Mucosa of descending colon (tissue), 3 donors: ENCODE results near the gene RXFP1. TPM values are rescaled to one million over a fixed set of nuclear protein-coding genes. Genes with fewer than 3 reads are reported as not detected.

ENCODE experiments used
- ATAC-seq: fragments of 200-7000 bp; cut with Tn5 transposase; one replicate; pipeline ENCODE4 v1.9.1; 2020; ENCODE audit warnings: mild to moderate bottlenecking, moderate library complexity
- DNase-seq, 3 donors: peaks; one replicate each; pipeline ENCODE4 v3.0.0-alpha.2; 2020
- H3K36me3 ChIP-seq: fragments of 200-600 bp; one replicate; pipeline ENCODE4 v1.8.0; 2021; ENCODE audit warnings: low read depth, mild to moderate bottlenecking
- H3K4me1 ChIP-seq: fragments of 200-600 bp; one replicate; pipeline ENCODE4 v1.8.0; 2021; ENCODE audit warnings: low read depth, mild to moderate bottlenecking
- H3K4me3 ChIP-seq: fragments of 200-600 bp; one replicate; pipeline ENCODE4 v1.8.0; 2021; ENCODE audit warnings: mild to moderate bottlenecking
- H3K9me3 ChIP-seq: fragments of 200-600 bp; one replicate; pipeline ENCODE4 v1.8.0; 2021; ENCODE audit warnings: mild to moderate bottlenecking
- CTCF ChIP-seq: fragments of 200-600 bp; IDR thresholded peaks from one replicate; pipeline ENCODE4 v1.8.0; 2022; ENCODE audit warnings: antibody characterized with exemption, mild to moderate bottlenecking
- intact Hi-C, 2 donors: fragments of 100-400 bp; cut with DNase I in 1 of 2; cut with micrococcal nuclease in 1 of 2; formaldehyde crosslinking; loops; one replicate each; pipeline versions ENCODE4 v1.11.0 to v1.11.1; 2022; cut with DNase I, micrococcal nuclease
- long read RNA-seq, 2 donors: library from polyadenylated mRNA; unstranded; transcript quantifications; one replicate each; pipeline ENCODE4 v2.0.0, GENCODE V29; 2019 to 2021
- total RNA-seq, 3 donors: library from RNA; stranded (reverse); fragmentation: NEBNext Ultra II Directional in 2 of 3; extraction: Animal tissue kit (Norgen Biotek cat#: 25700) in 2 of 3; gene quantifications; one replicate each; pipeline versions ENCODE4 v1.2.1 to v1.2.4, GENCODE V29; 2021 to 2023
- donor health status: DM: no; HTN: no; CAD: no; lungs with moderate emphysema.
- donor health status: DM: no; HTN: no; CAD: no.
- donor health status: DM: no; HTN: yes; CAD: no.

Gene RXFP1
- total RNA-seq, result under 1 TPM in 2 of 3 donors, not detected in 1; 0.22 to 0.27 TPM
- long read RNA-seq, donor 1, result 0 reads
- long read RNA-seq, donor 2, result 0 reads

GRCh38 chr4:158521484-158522088 is at the start of gene RXFP1:
TSS of gene RXFP1 (plus strand) at chr4:158521882. CDS start at chr4:158521977, 95 bp downstream.
- H3K4me1 ChIP-seq, result no peaks in the 10 kb centered on the region
- H3K4me3 ChIP-seq, result no peak within 1 kb of the TSS
- no peak for TF ChIP-seq CTCF
- no peaks in the 10 kb centered on the region for H3K36me3 ChIP-seq
- no peak for DNase-seq
- H3K9me3 ChIP-seq, result no peaks in the 10 kb centered on the region
- ATAC-seq, result no peak
- intact Hi-C loops, result no loop called here

GRCh38 chr4:158481811-158482210 is 39.9 kb upstream of the RXFP1 start:
- no peak for DNase-seq
- Histone ChIP-seq H3K9me3 (no peaks in the 10 kb centered on the region), H3K4me1 (no peaks in the 10 kb centered on the region), H3K36me3 (no peaks in the 10 kb centered on the region), H3K4me3 (no peak overlapping the region)
- no peak for ATAC-seq
- intact Hi-C loops, result no loop called here
- no peak for TF ChIP-seq CTCF

GRCh38 chr4:158484173-158484885 is 37.4 kb upstream of the RXFP1 start:
- Histone ChIP-seq H3K4me1 (no peaks in the 10 kb centered on the region), H3K36me3 (no peaks in the 10 kb centered on the region), H3K9me3 (no peaks in the 10 kb centered on the region), H3K4me3 (no peak overlapping the region)
- intact Hi-C loops, result no loop called here
- ATAC-seq (no peak), DNase-seq (no peak)
- no peak for TF ChIP-seq CTCF

GRCh38 chr4:158490629-158491028 is 31.1 kb upstream of the RXFP1 start:
- no peak for TF ChIP-seq CTCF
- no peak for DNase-seq
- H3K36me3 ChIP-seq, result no peaks in the 10 kb centered on the region
- H3K4me1 ChIP-seq, result no peaks in the 10 kb centered on the region
- no peak for ATAC-seq
- no peak overlapping the region for H3K4me3 ChIP-seq
- intact Hi-C loops, result no loop called here
- H3K9me3 ChIP-seq, result no peaks in the 10 kb centered on the region

- no peaks in the 10 kb centered on the region for H3K36me3 ChIP-seq
- H3K4me3 ChIP-seq, result no peak overlapping the region
- no peaks in the 10 kb centered on the region for H3K4me1 ChIP-seq
- TF ChIP-seq CTCF, result no peak
- H3K9me3 ChIP-seq, result no peaks in the 10 kb centered on the region
- intact Hi-C loops, result no loop called here
- DNase-seq, result no peak
- ATAC-seq, result no peak
Measured at GRCh38 chr4:158492391-158492790, 29.3 kb upstream of the RXFP1 start.
